Peyer's patch (tissue), 4 donors: ENCODE measurements around the gene GOSR2. TPM values are rescaled to one million over a fixed set of nuclear protein-coding genes. Genes with fewer than 3 reads are reported as not detected.

Experiments
- DNase-seq, 3 donors: peaks; one replicate each; pipeline ENCODE4 v3.0.0-alpha.2; 2017 to 2019
- H3K27ac ChIP-seq, 4 donors: fragments of 200-600 bp; sonication (generic); one replicate each; pipeline ENCODE4 v1.5.1; 2016 to 2019
- H3K27me3 ChIP-seq, 2 donors: fragments of 200-600 bp; sonication (generic); one replicate each; pipeline ENCODE4 v1.5.1; 2019
- H3K36me3 ChIP-seq, 3 donors: fragments of 200-600 bp; sonication (generic); one replicate each; pipeline ENCODE4 v1.5.1; 2016 to 2019
- H3K4me1 ChIP-seq, 4 donors: fragments of 200-600 bp; sonication (generic); one replicate each; pipeline ENCODE4 v1.5.1; 2016 to 2019
- H3K4me3 ChIP-seq, 4 donors: fragments of 200-600 bp; sonication (generic); 1 replicate in 3 of 4; 2 replicates in 1 of 4; pipeline ENCODE4 v1.5.1; 2016 to 2019; ENCODE audit warnings: mild to moderate bottlenecking in 1 of 4
- H3K9me3 ChIP-seq, 4 donors: fragments of 200-600 bp; sonication (generic); one replicate each; pipeline ENCODE4 v1.5.1; 2016 to 2019; ENCODE audit warnings: mild to moderate bottlenecking in 1 of 4
- POLR2A ChIP-seq, 2 donors: fragments of 450-650 bp; IDR thresholded peaks; one replicate each; pipeline ENCODE4 v1.5.1; 2017; ENCODE audit warnings: antibody characterized with exemption in 2 of 2, mild to moderate bottlenecking in 2 of 2, moderate library complexity in 2 of 2
- total RNA-seq, 4 donors: library from RNA; depleted of rRNA; stranded (reverse); fragments of >200 nt; gene quantifications; one replicate each; pipeline ENCODE4 v1.1.0, GENCODE V29; 2016
- TF ChIP-seq, protein P1 (sequence below), 6 experiments: fragments of 450-650 bp in 4 of 6; fragments of 200-600 bp in 2 of 6; sonication (generic) in 1 of 6; IDR thresholded peaks; one replicate each; pipeline ENCODE4 v1.5.1; 2017 to 2019; ENCODE audit warnings: antibody characterized with exemption in 6 of 6, mild to moderate bottlenecking in 3 of 6, moderate library complexity in 1 of 6

GOSR2 gene
- total RNA-seq, 4 donors from 2014 or later = 77.6 to 148 (median 121) TPM

DNA sequence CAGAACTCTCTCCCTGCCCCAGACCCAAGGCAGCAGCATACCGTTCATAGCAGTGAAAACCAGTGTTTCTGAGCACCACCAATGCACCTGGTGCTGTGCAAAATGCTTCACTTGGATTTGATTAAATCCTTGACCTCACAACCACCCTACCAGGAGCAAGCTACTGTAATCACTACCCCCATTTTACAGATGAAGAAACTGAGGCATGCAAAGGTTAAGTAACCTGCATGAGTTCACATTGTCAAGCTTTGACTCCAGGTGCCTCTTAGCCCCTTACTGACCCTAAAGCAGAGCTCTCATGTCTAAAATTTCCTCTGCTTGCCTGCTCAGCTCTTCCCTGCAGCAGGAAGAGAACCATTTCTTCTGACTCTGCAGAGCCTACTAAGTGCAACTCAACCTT lies 34.2 kb upstream of the GOSR2 start:
- Histone ChIP-seq H3K4me3 (no peak overlapping the region), H3K27me3 (no peaks in the 10 kb centered on the region), H3K36me3 (no peaks in the 10 kb centered on the region), H3K27ac (no peak overlapping the region), H3K9me3 (no peaks in the 10 kb centered on the region), H3K4me1 (no peaks in the 10 kb centered on the region)
- no peak for DNase-seq
- no peak for TF ChIP-seq POLR2A (IDR thresholded peaks at IDR 0.05)
- TF ChIP-seq, protein P1, sequence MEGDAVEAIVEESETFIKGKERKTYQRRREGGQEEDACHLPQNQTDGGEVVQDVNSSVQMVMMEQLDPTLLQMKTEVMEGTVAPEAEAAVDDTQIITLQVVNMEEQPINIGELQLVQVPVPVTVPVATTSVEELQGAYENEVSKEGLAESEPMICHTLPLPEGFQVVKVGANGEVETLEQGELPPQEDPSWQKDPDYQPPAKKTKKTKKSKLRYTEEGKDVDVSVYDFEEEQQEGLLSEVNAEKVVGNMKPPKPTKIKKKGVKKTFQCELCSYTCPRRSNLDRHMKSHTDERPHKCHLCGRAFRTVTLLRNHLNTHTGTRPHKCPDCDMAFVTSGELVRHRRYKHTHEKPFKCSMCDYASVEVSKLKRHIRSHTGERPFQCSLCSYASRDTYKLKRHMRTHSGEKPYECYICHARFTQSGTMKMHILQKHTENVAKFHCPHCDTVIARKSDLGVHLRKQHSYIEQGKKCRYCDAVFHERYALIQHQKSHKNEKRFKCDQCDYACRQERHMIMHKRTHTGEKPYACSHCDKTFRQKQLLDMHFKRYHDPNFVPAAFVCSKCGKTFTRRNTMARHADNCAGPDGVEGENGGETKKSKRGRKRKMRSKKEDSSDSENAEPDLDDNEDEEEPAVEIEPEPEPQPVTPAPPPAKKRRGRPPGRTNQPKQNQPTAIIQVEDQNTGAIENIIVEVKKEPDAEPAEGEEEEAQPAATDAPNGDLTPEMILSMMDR (IDR thresholded peaks at IDR 0.05) = no peak

GRCh38 chr17:46889519-46889918 lies 33.4 kb upstream of the GOSR2 start:
- DNase-seq = no peak
- Histone ChIP-seq H3K4me3 (no peak overlapping the region), H3K4me1 (no peaks in the 10 kb centered on the region), H3K27ac (no peak overlapping the region), H3K9me3 (no peaks in the 10 kb centered on the region), H3K27me3 (no peaks in the 10 kb centered on the region), H3K36me3 (no peaks in the 10 kb centered on the region)
- TF ChIP-seq, protein P1 (IDR thresholded peaks at IDR 0.05) = no peak
- no peak for TF ChIP-seq POLR2A (IDR thresholded peaks at IDR 0.05)

GRCh38 chr17:46889992-46890564 lies 32.9 kb upstream of the GOSR2 start:
- no peak overlapping the region for H3K27ac ChIP-seq
- TF ChIP-seq POLR2A (IDR thresholded peaks at IDR 0.05) = no peak
- TF ChIP-seq, protein P1 (IDR thresholded peaks at IDR 0.05) = no peak
- H3K36me3 ChIP-seq = no peaks in the 10 kb centered on the region
- no peak overlapping the region for H3K4me3 ChIP-seq
- no peaks in the 10 kb centered on the region for H3K9me3 ChIP-seq
- DNase-seq = no peak
- H3K27me3 ChIP-seq = no peaks in the 10 kb centered on the region
- no peaks in the 10 kb centered on the region for H3K4me1 ChIP-seq

DNA sequence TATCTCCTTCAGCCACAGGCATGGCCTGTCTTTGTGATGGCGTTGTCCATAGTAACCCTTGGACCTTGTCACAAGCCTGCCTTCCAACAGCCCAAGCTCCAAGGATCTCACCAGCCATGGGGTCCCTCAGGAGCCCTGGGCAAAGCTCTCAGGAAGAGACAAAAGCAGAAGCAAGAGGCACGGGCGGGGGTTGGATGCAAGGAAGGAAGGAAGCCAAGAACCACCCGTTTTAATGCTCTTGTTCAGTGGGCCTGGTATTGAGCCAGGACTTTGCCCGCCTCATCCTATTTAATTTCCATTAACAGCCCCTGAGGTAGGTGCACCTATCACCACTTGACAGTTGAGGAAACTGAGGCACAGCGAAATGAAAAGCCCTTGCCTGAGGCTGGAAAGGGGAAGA lies 32.3 kb upstream of the GOSR2 start:
- DNase-seq = no peak
- Histone ChIP-seq H3K9me3 (no peaks in the 10 kb centered on the region), H3K27ac (no peak overlapping the region), H3K4me3 (no peak overlapping the region), H3K36me3 (no peaks in the 10 kb centered on the region), H3K4me1 (no peaks in the 10 kb centered on the region), H3K27me3 (no peaks in the 10 kb centered on the region)
- no peak for TF ChIP-seq POLR2A (IDR thresholded peaks at IDR 0.05)
- TF ChIP-seq, protein P1 (IDR thresholded peaks at IDR 0.05) = no peak

DNA sequence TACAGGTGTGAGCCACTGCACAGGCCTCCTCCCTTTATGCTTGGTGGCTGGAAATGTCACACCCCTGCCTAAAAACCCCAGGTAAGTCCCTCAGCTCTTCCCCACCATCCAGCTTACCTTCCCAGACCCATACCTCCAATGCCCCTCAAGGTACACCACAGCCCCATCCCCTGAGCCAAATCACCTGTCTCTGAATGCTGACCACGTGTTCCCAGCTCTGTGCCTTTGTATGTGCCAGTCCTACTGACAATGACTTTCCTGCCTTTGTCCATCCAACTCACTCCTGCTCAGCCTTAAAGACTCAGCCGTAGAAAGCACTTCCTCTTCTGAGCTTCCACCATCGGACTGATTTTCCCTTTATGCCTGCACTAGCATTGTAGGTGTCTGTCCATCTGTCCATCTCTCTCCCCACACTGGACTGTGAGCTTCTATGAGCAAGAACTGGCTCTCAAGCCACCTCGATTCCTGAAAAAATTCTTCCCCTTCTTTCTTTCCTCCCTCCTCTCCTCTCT lies 30.7 kb upstream of the GOSR2 start:
- Histone ChIP-seq H3K36me3 (no peaks in the 10 kb centered on the region), H3K9me3 (no peaks in the 10 kb centered on the region), H3K27ac (no peak overlapping the region), H3K4me1 (no peaks in the 10 kb centered on the region), H3K27me3 (no peaks in the 10 kb centered on the region), H3K4me3 (no peak overlapping the region)
- no peak for DNase-seq
- no peak for TF ChIP-seq POLR2A (IDR thresholded peaks at IDR 0.05)
- TF ChIP-seq, protein P1 (IDR thresholded peaks at IDR 0.05) = no peak

DNA sequence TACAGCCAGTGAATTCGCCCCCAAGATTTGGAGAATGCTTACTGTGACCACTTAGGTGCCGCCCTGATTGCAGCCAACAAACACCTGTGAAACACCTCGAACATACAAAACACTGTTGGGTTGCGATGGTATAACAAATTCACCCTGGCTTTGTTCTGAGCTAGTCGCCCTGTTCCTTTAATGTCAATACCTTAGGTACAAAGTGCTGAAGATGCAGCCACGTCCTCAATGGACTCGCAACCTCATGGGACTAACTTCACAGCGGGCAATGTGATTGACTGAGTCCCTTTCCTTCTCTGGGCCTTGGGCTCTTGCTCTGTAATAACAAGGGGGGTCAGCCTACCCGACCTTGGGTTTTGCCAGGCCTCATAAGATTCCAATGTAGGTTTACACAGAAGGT lies 28.9 kb upstream of the GOSR2 start:
- H3K27ac ChIP-seq = no peak overlapping the region
- no peaks in the 10 kb centered on the region for H3K36me3 ChIP-seq
- no peak for DNase-seq
- no peaks in the 10 kb centered on the region for H3K9me3 ChIP-seq
- H3K4me1 ChIP-seq = no peaks in the 10 kb centered on the region
- H3K27me3 ChIP-seq = no peaks in the 10 kb centered on the region
- H3K4me3 ChIP-seq = no peak overlapping the region
- no peak for TF ChIP-seq POLR2A (IDR thresholded peaks at IDR 0.05)
- TF ChIP-seq, protein P1 (IDR thresholded peaks at IDR 0.05) = no peak
